Activated CD4-positive, alpha-beta T cell treated with anti-CD3 and anti-CD28 coated beads for 1 hour (primary cell): ENCODE measurements around the gene BDH1.

Source experiments
- DNase-seq: peaks from one replicate; pipeline ENCODE4 v3.0.0-alpha.2; 2020

Gene BDH1

DNA sequence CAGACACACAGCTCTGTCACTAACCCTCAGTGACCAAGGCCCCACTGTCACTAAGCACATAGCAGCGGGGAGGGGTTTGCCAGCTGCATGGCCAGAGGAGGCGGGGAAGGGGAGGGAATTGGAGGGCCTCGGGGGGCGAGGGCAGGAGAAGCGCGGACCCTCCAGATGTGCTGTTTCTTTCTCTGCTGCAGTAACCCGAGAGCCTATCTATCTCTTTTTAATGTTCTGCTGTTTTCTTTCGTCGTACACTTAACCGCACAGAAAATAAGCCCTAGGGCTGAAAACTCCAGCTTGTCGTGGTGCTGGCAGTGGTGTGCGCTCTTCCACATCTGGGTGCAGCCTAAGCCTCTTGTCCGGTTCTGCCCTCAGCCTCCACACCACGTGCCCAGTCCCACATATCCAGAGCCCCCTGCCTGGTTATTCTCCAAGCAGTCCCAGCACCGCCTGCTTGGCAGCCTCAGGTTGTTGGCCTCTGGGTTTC lies 51.1 kb downstream of the BDH1 start:
- no peak for DNase-seq

DNA sequence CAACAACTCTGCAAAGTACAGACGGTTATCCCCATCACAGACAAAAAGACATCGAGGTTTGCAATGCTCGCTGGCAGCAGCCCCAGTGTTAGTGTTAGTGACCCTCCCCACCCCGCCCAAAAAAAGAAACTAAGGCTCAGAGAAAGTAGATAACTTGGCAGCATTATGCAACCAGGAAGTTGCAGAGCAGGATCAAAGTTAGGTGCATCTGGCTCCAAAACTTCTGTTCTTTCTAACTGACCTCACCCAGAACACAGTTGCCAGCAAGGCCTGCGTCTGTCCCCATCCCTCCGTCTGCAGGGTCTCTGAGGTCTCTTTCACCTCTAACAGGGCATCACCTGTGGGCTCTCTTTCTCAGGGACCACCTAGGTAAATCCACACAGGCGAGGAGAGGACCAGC lies 51.5 kb downstream of the BDH1 start:
- DNase-seq, result no peak

DNA sequence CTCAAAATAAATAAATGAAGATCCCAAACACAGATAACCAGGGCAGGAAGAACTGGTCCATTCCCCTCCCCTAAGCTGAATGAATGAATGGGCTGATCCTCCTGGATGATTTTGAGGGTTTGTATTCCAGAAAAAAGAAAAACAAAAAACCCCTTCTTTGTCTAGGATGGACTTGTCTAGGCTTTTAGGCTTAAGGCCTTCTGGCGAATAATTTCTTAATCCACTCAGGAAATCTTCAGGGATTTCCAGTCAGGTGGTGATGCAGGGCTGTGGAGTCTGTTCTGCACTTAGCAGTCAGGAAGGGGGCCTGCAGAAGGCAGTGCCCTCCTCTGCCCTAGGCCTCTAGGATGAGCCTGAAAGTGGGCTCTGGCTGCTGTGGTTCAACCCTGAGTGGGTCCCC lies 52.1 kb downstream of the BDH1 start:
- no peak for DNase-seq

DNA sequence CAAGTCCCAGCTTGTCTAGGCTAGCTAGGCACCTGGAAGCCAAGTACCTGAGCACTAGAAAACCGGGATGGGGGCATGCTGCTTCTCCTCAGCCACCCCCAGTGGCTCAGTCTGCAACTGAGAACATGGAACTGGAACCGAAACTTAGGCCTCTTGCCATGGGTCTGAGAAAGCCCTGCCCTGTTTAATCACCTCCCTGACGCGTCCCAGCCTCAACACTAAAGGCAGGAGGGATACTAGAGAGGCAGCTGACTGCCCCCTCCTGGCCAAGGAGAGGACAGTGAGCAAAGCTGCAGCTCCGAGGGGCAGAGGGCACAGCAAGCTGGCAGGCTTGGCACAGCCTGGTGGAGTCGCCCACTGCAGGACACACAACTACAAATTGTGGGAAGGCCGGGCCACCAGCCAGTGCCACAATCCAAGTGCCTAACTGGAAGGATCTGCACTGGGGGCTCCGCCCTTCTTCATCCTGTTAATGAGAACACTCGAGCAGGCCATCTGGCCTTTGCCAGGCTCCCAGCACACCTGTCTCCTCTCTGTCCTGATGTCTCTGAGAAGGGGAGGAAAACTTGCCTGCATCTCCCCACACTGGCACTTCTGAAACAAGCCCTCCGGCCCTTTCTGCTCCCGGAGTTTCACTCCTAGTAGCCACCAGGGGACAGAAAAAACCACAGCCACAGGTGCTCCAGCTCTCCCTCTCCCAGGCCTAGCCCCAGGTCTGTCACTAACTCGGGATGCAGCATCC lies 53.7 kb downstream of the BDH1 start:
- DNase-seq, result no peak

DNA sequence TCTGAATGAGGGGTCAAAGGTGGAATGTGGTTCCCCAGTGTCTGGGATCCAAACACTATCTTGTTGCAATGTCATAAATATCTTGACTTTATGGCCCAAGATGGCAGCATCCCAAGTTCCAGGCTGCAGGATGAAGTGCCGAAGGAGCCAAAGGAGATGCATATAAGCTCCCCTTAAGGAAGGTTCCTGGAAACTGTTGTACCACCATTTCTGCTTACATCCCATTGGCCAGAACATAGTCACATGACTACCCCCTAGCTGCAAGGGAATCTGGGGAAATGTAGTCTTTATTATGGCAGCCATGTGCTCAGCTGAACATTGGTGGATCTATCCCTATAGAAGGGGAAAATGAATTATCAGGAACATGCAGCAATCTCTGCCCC lies 54.3 kb downstream of the BDH1 start:
- no peak for DNase-seq

DNA sequence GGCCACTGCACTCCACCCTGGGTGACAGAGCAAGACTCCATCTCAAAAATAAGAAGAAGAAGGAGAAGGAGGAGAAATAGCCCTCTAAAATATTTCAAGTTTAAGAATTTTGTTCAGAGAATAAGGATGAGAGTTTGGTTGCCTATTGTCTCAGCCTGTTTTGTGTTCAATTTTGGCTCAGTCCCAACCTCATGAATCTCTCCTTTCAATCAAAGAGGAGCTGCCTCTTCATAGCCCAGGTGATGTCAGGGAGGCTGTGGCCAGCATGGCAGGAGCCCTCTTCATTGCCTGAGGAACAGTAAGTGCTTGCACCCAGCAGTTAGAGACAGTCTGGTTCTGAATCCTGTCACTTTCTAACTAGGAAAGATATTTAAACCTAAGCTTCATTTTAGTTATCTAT lies 55.0 kb downstream of the BDH1 start:
- DNase-seq, result no peak

DNA sequence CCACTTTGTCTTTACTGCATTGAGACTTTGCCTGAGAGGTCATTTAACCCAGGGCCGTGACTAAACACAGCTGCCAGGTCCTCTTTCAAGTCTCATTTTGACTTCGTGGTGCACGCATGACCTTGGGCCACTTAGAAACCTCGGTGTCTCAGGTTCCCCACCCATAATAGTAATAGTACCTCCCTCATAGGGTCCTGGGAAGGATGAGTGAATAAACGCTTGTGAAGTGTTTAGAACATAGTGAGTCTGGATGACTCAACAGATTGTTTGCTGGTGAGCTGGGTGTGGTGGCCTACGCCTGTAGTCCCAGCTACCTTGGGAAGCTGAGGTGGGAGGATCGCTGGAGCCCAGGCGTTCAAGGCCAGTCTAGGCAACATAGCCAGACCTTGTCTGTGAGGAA lies 56.3 kb downstream of the BDH1 start:
- no peak for DNase-seq

DNA sequence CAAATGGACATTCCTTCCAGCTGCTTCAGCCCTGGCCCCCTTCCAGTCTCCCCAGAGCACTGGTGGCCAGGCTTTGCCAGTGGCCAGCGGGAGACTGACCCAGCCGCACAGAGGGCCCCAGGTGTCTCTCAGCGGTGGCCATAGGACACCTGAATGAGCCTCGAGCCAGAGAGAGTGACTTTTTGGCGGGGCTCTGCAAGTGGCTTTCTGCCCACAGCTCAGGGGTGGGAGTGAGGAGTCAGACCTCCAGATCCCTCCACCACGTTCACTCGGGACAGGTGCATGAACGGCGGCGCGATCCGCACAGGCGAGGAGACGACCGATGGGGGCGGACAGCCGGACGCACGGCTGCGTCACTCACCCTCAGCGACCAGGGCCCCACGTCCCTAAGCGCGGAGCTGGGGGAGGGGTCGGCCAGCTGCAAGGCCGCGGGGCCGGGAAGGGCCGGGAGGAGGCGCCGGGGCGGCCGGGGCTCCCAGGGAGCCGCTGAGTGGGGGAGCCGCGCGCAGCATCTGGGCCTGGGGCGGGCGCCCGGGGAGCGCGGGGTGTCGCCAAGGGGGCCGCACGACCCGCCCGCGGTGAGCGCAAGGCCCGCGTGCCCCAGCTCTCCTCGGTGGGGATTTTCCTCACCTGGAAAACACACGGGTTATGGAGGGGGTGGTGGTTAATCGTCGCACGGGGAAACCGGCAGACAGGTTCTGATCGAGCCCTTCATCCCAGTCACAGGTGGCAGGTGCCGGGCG lies 57.1 kb downstream of the BDH1 start:
- DNase-seq, result no peak

DNA sequence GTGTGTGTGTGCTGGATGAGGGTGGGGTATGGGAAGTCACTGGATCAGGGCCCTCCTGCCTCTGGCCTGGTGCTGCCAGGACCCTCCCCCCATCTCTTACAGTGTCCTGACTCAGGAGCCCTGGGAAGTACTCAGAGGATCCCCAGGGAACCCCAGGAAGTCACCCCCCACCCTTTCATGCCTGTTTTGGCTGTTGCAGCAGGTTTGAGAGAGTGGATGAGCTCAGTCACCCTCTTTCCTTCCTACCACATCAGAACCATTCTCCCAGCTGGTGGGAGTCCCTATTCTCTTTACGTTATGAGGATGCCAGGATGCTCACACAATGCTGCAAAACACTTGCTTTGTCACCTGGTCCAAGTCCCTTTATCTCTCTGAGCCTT lies 59.0 kb downstream of the BDH1 start:
- no peak for DNase-seq

DNA sequence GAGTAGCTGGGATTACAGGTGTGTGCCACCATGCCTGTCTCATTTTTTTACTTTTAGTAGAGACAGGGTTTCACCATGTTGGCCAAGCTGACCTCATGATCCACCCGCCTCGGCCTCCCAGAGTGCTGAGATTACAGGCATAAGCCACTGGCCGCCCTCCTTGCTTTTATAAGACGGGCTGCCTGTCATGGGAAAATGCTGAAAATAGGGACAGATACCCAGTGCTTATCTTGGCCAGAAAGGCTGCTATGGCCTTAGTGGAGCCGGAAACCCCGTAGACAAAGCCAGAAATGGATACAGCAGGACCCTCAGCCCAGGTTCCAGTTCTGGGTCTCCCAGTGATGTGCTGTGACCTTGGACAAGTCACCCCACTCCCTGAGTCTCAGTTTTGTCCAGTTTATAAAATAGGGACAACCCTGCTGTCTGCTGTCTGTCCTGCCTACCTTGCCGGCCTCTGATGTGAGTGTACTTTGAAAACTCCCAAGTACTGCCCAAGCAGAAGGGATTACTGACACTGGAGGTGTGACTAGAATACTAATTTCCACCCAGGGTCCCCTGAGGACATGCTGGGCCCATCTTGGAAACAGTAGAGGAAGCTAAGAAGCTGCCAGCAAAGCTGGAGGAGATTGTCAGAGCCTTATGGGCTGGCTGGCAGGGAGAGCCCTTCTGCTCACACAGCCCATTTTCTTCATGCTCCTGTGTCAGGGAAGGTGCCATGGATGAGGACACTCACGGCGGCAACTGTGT lies 59.6 kb downstream of the BDH1 start:
- no peak for DNase-seq

DNA sequence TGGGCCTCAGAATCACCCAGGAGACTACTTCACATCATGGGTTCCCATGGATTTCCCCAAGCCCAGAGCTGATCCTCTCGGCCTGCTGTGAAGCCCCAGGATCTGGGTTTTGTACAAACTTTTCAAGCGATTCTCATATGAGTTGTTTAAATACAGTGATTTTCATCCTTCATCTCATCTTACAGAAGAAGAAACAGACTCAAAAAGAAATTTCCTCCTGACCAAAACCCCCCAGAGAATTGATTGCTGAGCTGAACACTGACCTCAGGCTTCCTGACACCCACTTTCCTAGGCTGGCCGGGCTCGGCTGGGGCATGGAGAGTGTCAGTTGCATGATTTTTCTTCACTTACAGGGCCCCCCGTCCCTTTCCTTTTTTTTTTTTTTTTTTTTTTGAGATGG lies 60.3 kb downstream of the BDH1 start:
- no peak for DNase-seq

DNA sequence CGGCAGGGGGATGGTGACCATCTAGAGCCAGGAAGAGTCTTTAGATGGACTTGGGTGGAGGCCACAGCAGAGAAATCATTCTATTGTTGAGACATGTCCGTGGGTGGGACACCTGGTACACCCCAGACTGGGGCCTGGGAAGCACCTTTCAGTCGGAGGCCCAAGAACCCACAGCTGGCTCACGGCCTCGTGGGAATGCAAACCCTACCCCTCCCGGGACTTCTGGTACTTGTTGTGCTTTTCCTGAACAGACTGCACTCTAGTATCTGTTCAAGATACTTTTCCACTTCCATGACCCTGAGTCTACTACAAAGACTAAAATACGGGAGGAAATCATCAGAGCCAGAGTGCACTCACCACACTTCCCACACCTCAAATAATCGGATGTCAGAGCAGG lies 60.7 kb downstream of the BDH1 start:
- no peak for DNase-seq

DNA sequence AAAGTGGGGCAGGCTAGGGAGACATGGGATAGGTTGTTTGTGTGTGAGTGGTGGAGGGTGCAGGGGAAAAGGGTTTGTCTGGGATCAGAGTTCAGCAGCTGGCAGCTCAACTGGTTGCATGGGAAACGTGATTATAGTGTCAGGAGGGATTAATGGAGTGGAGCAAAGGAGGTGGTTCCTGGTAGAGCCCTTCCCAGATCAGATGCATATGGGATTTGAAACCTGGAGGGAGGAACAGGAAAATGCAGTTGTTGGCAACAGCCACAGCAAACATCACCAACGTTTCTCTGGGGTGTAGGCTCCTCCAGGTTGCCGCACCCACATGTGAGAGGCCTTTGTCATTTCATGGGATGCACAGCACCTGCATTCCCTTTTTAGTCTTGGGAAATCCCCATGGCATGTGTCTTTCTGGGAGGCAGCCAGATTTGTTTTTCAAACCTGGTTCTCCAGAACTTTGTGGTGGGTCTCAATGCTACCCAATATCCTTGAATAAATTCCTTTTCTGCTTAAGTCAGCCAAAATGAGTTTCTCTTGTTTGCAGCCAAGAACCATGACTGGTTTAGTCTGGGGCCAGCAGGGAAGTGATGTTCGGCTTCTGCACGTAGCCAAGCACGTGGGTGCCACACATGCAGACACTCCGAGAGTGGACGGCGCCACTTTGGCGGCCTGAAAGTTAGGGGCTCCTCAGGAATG lies 61.3 kb downstream of the BDH1 start:
- DNase-seq, result no peak

DNA sequence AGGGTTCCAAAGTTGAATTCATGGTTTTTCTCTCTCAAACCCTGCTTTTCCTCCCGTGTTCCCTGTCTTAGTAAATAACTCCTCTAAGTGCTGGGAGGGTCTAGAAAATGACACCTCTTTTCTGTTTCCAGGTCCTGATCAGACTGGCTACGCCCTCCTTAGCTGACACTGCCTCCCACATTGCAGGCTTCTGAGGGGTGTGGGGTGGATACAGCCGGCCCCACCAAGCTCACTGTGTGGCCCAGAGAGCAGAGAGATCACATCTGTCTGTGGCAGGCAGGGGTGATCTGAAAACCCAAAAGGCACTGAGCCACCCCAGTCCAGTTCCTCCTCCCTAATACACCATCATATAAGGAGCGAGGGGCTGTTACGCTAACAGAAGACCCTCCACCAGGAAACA lies 62.7 kb downstream of the BDH1 start:
- no peak for DNase-seq

DNA sequence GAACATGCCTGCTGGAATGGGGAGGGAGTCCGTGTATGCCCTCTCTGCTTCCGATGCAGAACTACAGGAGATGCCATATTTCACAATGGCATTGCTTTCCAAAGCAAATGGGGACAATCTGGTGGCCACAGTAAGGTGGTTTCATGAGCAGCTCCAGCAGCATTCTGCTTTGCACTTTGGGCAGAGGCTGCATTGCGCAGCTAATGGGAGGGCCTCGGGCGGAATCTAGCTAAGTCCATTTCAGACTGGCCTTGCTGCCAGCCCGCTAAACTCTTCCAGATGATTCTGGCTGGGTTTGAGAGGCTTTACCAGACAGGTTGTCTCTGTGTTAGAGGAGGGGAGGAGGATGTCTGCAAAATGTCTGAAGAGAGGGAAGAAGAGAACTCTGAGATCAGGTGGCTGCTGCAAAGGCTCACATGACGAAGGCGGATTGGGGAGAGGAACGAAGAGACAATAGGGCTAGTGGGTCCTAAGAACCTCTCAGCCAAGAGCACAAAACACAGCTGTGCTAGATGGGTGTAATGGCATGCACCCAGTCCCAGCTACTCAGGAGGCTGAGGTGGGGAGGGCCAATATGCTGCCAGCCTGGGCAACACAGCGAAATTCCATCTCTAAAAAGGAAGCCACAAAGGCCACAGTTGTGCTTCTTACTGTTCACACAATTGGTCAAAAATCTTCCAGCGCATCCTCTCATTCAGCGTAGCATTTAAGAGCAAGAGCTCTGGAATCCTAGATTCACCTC lies 63.7 kb downstream of the BDH1 start:
- DNase-seq, result no peak

DNA sequence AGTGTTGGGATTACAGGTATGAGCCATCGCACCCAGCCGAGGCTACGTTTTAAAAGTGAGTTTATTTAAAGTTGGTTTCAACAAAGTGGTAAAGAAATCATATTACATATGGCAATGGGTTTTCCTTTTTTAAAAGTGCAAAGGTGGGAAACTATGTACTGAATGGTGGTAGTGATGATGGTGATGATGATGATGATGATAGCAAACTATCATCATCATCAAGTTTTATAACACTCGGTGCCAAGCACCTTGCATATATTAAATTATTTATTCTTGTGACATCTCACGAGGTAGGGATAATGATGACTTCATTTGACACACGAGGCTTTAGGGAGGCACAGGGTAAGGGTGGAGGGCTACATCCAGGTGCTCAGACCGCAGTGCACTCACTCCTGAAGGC lies 64.3 kb downstream of the BDH1 start:
- DNase-seq, result no peak

DNA sequence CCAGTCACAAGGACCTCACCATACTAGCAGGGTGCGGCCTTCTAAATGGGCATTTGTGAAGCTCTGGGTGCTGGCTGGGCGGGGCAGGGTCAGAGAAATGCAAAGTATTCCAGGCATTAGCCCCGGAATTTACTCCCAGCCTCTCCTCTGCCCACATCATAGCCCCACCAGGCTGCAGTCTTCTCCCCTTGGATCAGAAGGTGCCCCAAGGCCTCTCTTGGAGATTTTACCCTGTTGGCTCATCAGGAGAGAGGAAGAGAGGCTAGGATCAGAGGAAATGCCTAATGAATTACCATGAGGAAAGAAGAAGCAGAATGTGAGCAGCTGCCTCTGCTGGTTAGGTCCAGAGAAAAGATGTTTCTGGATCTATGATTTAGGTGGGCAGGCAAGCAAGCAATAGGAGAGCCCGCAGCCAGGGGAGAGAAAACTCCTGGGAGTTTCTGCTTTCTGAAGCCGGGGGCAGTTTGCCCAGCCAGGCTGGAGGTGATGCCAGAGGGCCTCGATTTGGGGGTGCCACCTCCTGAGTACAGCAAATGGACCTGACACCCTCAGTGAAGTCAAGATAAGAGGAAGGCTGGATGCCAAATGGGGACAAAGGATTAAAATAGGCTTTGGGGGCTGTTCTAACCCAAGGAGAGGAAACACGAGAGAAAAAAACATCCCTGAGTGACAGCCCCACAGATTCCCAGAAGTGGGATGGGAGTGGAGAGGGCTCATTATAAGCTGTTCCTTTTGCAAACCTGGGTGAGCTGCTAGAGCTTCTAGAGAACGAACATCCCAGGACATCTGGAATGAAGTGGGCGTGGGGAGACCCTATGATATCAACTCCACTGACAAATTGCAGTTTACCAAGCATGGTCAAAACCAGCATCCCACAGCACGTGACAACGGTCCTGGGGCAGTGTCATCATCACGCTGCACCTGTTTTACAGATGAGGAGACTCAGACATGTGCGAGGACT lies 65.4 kb downstream of the BDH1 start:
- no peak for DNase-seq

DNA sequence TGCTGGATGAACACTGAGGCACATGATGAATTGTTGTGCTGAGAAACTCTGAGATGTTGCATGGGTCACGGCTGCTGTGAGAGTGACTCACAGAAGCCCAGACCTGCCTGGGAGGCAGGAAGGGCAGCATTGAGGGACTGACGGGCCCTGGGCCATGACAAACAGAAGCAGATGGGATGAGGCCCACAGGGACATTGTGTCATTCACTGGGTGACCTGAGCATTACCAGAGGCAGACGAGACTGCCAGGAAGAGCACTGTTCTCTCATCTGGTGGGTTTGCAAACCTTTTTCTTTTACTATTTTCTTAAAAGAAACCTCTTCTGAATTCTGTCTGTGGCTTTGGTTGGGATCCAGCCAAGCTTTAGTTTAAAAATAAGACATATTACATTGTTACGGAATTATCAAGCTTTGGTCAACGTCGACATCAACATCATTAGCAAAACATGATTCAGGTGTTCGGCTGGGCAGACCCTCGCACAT lies 67.8 kb downstream of the BDH1 start:
- no peak for DNase-seq

DNA sequence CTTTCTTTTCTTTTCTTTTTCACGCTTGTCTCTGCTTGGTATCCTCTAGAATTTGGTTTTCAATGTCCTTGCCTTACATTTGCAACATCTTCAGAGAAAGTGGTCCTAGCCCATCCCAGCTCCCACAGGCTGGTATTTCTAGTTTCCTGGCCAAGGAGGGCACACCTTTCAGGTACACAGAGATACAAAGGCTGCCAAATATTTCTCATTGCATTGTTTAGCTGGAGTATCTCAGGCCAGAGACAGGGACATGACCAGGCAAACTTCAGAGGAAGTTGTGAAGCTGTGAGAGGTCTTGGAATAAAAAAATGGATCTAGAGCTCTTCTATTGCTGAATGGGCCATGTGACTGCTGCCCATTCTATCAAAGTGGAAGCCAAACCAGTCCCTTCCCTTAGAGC lies 68.9 kb downstream of the BDH1 start:
- no peak for DNase-seq

DNA sequence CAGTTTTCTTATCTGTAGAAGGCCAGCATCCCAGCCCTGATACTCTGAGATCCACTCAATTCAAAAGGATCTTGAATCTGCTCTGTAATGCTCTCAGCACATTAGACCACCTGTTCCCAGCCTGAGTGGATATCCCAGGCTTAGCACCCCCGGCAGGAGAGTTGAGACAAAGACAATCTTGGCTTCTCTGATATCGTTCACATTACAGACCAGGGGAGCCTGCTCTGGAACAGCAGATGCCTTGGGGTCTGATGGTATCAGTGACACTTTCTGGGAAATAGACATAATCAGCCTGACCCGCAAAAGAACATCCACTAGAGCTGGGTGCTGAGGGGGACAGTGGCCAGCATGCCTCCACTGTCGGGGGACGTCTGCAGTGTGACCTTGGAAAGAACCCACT lies 70.6 kb downstream of the BDH1 start:
- DNase-seq, result no peak

DNA sequence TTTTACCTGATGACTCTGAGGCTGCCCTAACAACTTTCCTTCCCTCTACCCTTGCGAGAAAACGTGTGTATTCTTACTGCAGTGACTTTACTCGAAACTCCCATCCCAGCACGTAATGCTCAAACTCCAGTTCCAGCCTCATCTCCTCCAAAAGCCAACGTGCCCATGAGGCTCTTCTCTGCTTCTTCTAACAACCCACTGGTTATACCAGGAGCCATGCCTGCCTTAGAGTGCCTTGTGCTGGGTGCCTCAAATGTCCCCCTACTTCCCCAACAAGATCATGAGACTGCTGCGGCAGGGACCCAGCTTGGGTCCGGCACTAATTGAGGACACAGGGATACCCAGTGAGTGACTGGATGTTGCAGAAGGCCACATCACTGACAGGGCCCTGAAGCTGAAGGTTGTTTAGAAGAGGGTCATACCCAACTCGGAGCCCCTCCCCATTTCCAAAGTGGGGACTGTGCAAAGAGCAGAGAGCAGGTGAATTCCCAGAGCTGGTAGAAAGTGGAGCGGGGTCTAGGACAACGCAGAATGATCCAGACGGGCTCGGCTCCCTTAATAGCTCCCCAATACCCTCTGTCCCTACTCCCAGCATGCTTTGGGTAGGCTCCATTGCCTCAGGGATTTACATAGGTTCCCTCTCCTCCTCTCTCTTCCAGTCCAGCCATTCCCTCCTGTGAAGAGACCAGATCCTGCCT lies 71.4 kb downstream of the BDH1 start:
- no peak for DNase-seq
